IPS-15b (cell line): ENCODE results near the gene URAD.

Source experiments
- H3K27me3 ChIP-seq: one replicate; pipeline ENCODE4 v1.6.1; 2013; ENCODE audit warnings: low read length; ENCODE audit not compliant: control insufficient read depth, insufficient read depth
- H3K36me3 ChIP-seq: one replicate; pipeline ENCODE4 v1.6.1; 2013; ENCODE audit warnings: low read length; ENCODE audit not compliant: control insufficient read depth, insufficient read depth
- H3K4me1 ChIP-seq: one replicate; pipeline ENCODE4 v1.6.1; 2013; ENCODE audit warnings: mild to moderate bottlenecking, low read length; ENCODE audit not compliant: control insufficient read depth, insufficient read depth
- H3K4me3 ChIP-seq: one replicate; pipeline ENCODE4 v1.5.1; 2013; ENCODE audit warnings: low read depth, low read length
- H3K9ac ChIP-seq: one replicate; pipeline ENCODE4 v1.6.1; 2013; ENCODE audit warnings: low read depth, mild to moderate bottlenecking, low read length
- H3K9me3 ChIP-seq: one replicate; pipeline ENCODE4 v1.6.1; 2013; ENCODE audit warnings: mild to moderate bottlenecking, low read length; ENCODE audit not compliant: control insufficient read depth, insufficient read depth

Gene URAD

DNA sequence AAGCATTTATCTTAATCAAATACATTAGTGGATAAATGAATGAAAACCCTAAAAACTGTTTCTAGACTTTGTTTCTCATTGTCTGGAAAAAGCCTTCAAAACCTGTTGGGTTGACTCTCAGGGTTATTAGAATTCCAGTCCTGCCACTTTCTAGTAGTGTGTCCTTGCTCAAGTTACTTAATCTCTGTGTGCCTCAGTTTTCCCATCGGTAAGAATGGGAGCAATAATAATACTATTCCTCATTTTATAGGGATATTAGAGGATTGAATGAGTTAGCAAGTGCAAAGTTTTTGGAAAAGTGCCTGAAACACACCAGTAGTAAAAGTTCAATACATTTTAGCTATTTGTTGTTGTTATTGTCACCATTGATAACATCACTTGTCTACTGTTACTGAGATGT lies 2.9 kb downstream of the URAD start:
- H3K9ac ChIP-seq: no peak overlapping the region
- H3K36me3 ChIP-seq: no peaks in the 10 kb centered on the region
- no peaks in the 10 kb centered on the region for H3K4me1 ChIP-seq
- no peaks in the 10 kb centered on the region for H3K9me3 ChIP-seq
- H3K27me3 ChIP-seq: peaks cover 72% of the 10 kb centered on the region
- no peak overlapping the region for H3K4me3 ChIP-seq

DNA sequence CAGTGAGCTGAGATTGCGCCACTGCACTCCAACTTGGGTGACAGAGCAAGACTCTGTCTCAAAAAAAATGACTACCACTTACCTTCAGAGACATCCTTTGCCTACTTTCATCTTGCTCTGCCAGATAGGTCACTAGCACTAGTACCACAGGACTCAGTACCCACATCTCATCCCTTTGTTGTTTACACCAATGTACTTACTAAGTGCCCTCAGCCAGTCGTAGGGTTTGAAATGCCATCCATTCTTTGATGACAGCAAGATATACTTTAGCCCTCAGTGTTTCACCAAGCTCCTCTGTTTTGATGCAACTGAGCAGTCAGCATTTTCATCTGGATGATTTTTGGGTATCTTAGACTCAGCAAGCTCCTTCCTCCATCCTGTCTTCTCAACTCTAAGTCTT lies 6.1 kb downstream of the URAD start:
- no peaks in the 10 kb centered on the region for H3K9me3 ChIP-seq
- no peaks in the 10 kb centered on the region for H3K4me1 ChIP-seq
- no peak overlapping the region for H3K9ac ChIP-seq
- no peak overlapping the region for H3K4me3 ChIP-seq
- peaks cover 93% of the 10 kb centered on the region for H3K27me3 ChIP-seq
- H3K36me3 ChIP-seq: no peaks in the 10 kb centered on the region

DNA sequence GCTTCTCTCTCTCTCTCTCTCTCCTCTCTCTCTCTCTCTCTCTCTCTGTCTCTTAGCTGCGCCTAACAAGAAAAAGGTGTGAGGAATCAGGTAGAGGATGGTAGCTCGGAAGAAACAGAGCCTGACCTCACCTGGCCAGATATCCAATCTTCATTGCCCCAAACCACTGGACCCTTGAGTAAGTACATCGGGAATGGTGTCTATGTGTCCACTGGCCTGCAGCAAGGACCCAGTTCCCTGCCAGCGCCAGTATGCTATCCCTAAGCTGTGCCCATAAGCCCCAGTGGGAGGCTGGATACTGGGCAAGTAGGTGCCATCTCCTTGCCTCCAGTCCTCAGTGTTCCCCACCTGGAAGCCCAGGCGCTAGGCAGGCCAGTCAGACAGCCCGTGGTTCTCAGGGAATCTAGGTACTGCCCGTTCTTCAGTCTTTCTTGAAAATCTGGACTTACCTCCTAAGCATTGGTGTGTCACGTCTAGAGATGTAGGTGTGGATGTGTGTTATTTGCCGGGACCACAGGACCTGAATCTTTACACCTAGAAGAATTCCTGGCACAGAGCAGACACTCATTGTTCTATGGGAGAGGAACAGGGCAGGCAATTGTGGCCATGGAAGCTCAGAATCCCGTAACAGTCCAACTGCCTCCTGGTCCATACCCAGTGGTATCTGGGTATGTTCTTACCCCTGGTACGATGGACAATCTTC lies 7.3 kb downstream of the URAD start:
- H3K4me3 ChIP-seq: peak overlapping the region; percentile 26
- H3K4me1 ChIP-seq: no peaks in the 10 kb centered on the region
- H3K27me3 ChIP-seq: peaks cover 94% of the 10 kb centered on the region
- no peak overlapping the region for H3K9ac ChIP-seq
- no peaks in the 10 kb centered on the region for H3K9me3 ChIP-seq
- H3K36me3 ChIP-seq: no peaks in the 10 kb centered on the region

DNA sequence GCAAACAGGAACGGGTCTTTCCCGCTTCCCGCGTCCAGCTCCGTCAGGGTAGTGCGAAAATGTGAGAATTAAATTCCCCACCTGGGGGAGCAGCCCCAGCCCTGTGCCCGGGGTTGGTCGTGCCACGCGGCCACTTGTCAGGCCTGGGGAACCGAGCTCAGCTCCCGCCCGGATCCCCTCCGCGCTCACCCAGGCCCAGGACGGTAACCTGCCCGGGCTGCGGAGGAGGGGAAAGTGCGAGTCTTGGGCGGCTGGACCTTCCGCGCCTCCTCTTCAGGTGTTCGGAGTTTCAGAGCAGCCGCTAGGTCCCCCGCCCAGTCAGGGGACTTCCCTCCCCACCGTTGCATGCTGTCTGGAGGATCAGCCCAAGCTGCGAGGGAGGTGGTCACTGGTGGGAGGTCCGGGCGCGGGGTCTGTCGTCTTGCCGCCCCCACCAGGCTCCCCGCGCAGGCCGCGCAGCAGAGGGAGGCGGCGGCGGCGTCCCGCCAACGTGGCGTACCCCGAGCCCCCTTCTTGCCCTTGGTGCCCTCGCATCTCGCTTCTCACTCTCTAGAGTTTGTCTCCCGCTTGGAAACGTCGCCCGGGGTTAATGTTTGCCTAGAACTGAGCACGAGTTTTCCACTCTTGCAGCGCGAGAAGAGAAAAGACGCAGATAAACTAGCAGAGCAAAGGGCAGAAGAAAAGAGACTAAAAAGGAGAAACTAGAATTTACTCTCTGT lies 8.1 kb downstream of the URAD start:
- no peaks in the 10 kb centered on the region for H3K4me1 ChIP-seq
- H3K27me3 ChIP-seq: peaks cover 94% of the 10 kb centered on the region
- peak overlapping the region; percentile 26 for H3K4me3 ChIP-seq
- H3K36me3 ChIP-seq: no peaks in the 10 kb centered on the region
- no peak overlapping the region for H3K9ac ChIP-seq
- no peaks in the 10 kb centered on the region for H3K9me3 ChIP-seq

DNA sequence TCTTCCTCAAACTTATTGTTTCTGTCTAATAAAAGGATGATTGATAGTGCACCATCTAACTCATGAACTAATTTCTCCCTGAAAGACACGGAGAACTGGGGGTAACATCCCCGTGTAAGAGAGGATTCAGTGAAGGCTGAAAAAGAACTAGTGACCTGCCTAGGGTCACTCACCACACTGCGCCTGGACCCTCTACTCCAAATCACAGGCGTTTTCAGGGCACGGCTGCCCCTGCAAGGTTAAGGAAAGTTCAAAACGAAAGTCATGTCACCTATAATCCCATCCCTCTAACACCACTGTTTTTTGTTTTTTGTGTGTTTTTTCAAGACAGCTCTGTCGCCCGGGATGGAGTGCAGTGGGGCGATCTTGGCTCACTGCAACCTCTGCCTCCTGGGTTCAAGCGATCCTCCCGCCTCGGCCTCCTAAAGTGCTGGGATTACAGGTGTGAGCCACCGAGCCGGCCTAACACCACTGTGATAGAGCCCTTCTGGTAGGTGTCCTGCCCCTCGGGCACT lies 8.7 kb downstream of the URAD start:
- no peaks in the 10 kb centered on the region for H3K36me3 ChIP-seq
- no peak overlapping the region for H3K9ac ChIP-seq
- no peaks in the 10 kb centered on the region for H3K4me1 ChIP-seq
- peak overlapping the region; percentile 22 for H3K4me3 ChIP-seq
- H3K27me3 ChIP-seq: peaks cover 94% of the 10 kb centered on the region
- no peaks in the 10 kb centered on the region for H3K9me3 ChIP-seq

DNA sequence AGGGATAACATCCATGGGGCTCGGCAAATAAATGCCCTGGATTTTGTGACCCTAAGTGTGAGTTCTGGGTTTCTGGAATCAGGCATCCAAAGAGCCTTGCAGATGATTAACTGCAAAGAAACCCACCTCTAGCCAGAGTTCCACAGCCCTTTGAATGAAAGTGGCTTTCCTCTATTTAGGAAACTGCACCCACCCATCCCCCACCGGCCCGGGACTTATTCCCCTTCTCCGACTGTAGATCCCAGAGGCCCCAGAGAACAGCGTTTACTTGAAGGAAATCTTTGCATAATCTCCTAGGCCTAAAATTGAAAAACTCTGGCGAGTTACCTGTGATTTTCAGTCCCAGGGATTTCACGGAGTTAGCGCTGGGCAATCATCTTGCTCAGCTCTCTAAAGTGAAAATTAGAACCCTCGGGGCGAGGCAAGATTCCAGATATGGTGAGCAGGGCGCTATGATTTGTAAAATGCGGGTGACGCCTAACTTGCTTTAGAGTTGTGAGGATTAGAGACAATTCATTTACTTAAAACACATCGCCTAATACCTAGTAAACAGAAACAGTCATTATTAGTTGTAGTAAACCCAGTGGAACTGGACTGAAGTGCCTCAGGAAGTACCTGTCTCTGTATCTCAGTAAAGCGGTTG lies 9.4 kb downstream of the URAD start:
- H3K9ac ChIP-seq: no peak overlapping the region
- H3K4me3 ChIP-seq: peak overlapping the region; percentile 13
- H3K36me3 ChIP-seq: no peaks in the 10 kb centered on the region
- no peaks in the 10 kb centered on the region for H3K4me1 ChIP-seq
- peaks cover 100% of the 10 kb centered on the region for H3K27me3 ChIP-seq
- no peaks in the 10 kb centered on the region for H3K9me3 ChIP-seq

DNA sequence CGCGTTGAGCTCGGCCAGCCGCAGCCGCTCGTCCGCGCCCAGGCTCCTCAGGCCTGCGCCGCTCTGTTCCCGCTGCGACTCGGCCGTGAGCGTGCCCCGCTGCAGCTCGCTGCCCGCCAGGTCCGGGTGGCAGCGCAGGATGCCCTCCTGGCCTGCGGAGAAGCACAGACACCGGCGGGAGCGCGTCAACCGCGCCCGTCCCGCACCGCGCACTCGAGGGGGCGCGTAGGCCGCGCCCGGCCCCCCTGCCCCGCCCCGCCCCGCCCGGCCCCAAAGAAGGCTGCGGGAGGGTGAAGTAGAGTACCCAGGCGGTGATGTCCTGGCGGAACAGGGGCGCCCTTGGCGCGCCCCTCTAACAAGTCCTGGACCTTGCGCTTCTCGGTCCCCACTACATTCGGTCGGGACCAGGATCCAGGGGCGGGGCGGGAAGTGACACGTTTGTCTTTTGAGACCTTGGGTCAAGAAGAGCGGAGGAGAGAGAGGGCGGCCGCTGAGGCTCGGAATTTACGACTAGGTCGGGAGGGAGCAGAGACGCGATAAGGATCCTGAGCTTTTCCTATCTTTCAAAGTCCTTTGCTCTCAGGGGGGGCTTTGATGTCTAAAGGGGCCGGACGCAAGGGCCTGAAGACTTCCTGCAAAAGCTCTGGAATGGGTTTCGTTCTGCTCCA lies 10.1 kb downstream of the URAD start:
- Histone ChIP-seq H3K9ac (no peak overlapping the region), H3K9me3 (no peaks in the 10 kb centered on the region), H3K4me1 (no peaks in the 10 kb centered on the region), H3K36me3 (no peaks in the 10 kb centered on the region), H3K4me3 (peak overlapping the region; percentile 22), H3K27me3 (peaks cover 100% of the 10 kb centered on the region)

DNA sequence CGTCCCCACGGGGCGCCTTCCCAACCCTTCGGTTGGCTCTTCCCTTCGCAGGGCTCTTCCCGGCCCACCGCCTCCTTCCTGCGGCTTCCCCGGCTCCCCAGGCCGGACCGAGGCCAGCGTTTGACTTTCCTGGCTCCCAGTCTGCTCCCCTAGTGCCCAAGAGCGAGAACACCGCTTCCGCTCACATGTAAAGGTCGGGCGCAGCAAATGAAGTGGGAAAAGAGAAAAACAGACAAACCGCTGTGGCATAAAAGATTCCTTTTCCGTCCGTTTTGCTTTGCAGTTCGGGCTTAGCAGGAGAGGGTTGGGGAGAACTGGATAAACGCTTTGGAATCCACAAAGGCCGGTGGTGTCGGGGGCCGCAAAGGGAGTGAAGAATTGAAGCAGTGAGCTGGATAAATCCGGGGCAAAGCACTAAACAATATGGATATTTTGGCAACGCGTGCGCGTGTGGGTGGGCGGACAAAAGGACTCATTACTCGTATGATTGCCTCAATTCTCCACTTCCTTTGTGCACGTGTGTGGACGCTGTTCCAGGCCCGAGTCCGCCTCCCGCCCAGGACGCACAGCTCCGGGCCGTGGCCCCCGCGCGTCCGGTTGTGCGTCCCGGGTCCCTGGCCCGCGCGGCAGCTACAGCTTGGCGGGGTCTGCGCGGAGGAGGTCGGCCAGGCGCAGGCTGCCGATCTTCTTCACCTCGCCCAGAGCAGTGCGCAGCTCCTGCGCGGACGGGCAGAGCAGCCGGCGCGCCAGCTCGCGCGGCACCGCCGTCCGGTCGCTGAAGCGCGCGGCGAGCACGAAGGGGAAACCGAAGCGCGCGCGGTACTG lies 10.8 kb downstream of the URAD start:
- peaks cover 100% of the 10 kb centered on the region for H3K27me3 ChIP-seq
- no peaks in the 10 kb centered on the region for H3K4me1 ChIP-seq
- peak overlapping the region; percentile 22 for H3K4me3 ChIP-seq
- no peaks in the 10 kb centered on the region for H3K36me3 ChIP-seq
- no peak overlapping the region for H3K9ac ChIP-seq
- no peaks in the 10 kb centered on the region for H3K9me3 ChIP-seq

DNA sequence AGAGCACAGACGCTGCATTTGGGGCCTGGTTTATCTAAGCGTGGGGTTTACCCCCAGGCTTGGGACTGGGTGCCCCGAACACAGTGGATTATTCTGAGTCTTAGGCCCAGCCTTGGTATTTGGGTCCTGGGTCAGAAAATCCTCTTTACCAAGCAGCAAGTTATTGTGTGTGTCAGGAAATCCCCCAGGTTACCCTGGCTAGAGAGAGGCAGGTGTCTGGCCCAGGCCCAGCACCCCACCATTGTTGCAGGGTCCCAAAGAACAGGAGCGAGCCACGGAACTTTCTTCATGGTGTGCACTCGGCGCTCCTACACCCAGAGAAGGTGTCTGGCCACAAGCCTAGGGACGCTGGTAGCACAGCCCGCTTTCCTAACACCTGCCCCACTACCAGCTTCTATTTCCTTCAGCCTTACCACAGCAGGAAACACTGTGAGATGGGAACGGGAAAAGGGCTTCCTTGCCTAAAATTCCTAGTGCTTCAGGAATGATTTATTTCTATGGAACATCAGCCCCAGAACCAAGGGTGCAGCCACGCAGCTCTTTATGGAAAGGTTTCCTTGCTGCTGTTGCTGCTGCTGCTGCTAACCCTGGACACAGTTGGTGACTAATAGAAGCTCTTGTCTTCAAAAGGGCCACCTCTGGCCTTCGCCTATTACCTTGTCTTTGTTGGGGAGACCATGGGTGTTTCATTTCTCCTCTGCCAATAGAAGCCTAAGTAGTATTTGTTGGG lies 12.0 kb downstream of the URAD start:
- Histone ChIP-seq H3K9me3 (no peaks in the 10 kb centered on the region), H3K4me1 (peaks cover 2% of the 10 kb centered on the region), H3K9ac (no peak overlapping the region), H3K36me3 (no peaks in the 10 kb centered on the region), H3K27me3 (peaks cover 100% of the 10 kb centered on the region), H3K4me3 (peak overlapping the region; percentile 35)

DNA sequence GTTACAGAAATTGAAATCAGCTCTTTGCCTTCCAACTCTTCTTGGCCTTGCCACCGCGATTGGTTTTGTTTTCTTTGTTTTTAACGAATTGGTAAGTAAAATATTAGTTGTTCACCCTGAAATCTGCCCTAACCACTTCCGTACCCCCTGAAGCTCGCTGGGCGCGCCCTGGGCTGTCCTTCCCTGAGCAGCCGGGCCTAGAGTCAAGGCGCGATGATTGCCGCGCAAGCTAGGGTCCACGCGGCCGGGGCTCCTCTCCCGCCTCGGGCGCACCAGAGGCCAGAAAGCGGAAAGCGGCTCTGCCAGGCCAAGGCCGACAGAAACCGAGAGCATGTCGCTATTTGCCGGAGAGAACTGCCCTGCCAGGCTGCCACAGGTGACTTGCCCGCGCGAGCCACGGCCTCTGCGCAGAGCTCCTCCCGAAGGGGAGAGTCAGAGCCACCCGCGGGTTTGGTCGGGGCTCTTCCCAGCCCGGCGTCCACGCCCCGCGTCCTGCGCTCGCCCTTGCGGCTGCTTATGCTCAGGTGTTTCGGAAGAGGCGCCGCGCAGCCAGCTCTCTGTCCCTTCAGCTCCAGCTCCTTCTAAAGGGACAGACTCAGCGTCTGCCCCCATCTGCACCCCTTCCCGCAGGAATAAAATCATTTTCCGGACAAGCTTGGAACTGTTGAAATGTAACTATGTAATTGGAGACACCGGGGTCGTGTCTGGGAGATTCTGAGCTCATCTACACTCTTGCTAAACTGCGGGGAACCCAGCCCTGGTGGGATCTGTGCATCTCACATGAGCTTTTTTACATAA lies 12.7 kb downstream of the URAD start:
- no peaks in the 10 kb centered on the region for H3K9me3 ChIP-seq
- H3K9ac ChIP-seq: no peak overlapping the region
- peaks cover 7% of the 10 kb centered on the region for H3K4me1 ChIP-seq
- no peaks in the 10 kb centered on the region for H3K36me3 ChIP-seq
- peaks cover 100% of the 10 kb centered on the region for H3K27me3 ChIP-seq
- peak overlapping the region; percentile 35 for H3K4me3 ChIP-seq
